ENCODE measurements around the gene SSTR4. TPM values are rescaled to one million over a fixed set of nuclear protein-coding genes. Genes with fewer than 3 reads are reported as not detected.
"Not testable (repeated sequence)": the region's sequence is repeated elsewhere in the genome, so short reads cannot be mapped to it uniquely, and the experiment has no call there.

The SSTR4 gene
- total RNA-seq: not detected
- polyA plus RNA-seq (ENCODE audit: insufficient read depth in 1 of 8, insufficient read length in 8 of 8, low replicate concordance in 1 of 8): under 1 TPM in 2 of 8 donors, not detected in 6; 0.12 to 0.17 TPM
- long read RNA-seq, donor 1: 0 reads
- long read RNA-seq, donor 2: 0 reads
- long read RNA-seq, donor 3: 0 reads
- long read RNA-seq, donor 4: 0 reads
- long read RNA-seq, donor 5: 0 reads
- long read RNA-seq, donor 6, partial matches to known transcripts: 0 of 1 reads
- long read RNA-seq, donor 6, other reads (novel, unspliced or antisense): 0 of 1 reads
- long read RNA-seq, donor 7: 0 reads
- long read RNA-seq, donor 8: 0 reads
- long read RNA-seq, donor 9: 0 reads
- long read RNA-seq, donor 10: 0 reads
- long read RNA-seq, donor 11: 0 reads

DNA sequence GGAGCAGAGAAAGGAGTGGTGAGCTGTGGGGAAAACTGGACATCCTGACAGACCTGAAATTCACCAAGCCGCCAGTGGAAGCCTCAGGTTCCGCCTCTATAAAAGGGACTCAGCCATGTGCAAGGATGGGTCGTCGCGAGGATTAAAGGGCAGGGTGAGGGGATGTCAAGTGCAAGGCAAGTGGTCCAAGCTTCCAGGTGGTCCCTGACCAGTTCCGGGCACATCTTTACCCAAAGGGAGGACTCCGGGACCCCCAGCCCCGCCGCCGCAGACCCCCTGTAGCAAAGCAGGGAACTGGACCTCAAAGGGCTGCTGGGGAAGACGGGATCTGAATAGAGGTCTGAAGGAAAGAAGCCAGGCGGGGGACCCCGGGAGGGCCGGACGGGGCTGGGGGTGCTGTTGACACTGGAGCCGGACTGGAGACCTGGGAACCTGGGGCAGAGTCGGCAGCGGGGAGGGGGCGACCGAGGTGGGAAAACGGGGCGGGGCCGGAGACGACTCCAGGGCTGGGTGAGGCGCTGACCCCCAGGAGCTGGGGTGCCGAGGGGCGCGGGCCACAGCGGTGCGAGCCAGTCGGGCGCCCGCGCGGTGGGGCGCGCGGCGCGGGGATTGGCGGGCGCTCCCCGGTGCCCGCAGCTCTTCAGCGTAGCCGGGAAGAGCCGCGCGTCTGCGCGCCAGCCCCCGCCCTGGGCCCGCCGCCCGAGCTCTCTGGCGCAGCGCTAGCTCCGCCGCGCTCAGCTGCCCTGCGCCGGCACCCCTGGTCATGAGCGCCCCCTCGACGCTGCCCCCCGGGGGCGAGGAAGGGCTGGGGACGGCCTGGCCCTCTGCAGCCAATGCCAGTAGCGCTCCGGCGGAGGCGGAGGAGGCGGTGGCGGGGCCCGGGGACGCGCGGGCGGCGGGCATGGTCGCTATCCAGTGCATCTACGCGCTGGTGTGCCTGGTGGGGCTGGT lies at the start of gene SSTR4:
SSTR4 (plus strand) TSS at position 592 of the 951 bp plus-strand sequence; CDS start at position 764, 172 bp downstream.
- H3K27me3 ChIP-seq (ENCODE audit: control insufficient read depth, insufficient read depth, low read length): peaks cover 46% of the 10 kb centered on the region
- 15% methylated on average over 83 of the region's 83 CpGs for WGBS (ENCODE audit: insufficient coverage)
- H3K9me3 ChIP-seq (replicated peaks; ENCODE audit: control insufficient read depth, low read depth, low read length): no peaks in the 10 kb centered on the region
- H3K4me3 ChIP-seq (ENCODE audit: low read length): no peak within 1 kb of the TSS
- peaks cover 8% of the 10 kb centered on the region for H3K4me1 ChIP-seq (ENCODE audit: control insufficient read depth, insufficient read depth, low read length)
- no peaks in the 10 kb centered on the region for H3K36me3 ChIP-seq (ENCODE audit: control insufficient read depth, insufficient read depth, low read length)
- H3K27ac ChIP-seq (ENCODE audit: low read length): no peak within 1 kb of the TSS
- no peak for DNase-seq

- H3K4me1 ChIP-seq (ENCODE audit: control insufficient read depth, insufficient read depth, low read length): peaks cover 11% of the 10 kb centered on the region
- H3K4me3 ChIP-seq (ENCODE audit: low read length): no peak overlapping the region
- H3K27ac ChIP-seq (ENCODE audit: low read length): no peak overlapping the region
- no peaks in the 10 kb centered on the region for H3K36me3 ChIP-seq (ENCODE audit: control insufficient read depth, insufficient read depth, low read length)
- no CpG with 5 or more reads among the region's 1 CpG for WGBS (ENCODE audit: insufficient coverage)
- no peak for DNase-seq
- no peaks in the 10 kb centered on the region for H3K9me3 ChIP-seq (replicated peaks; ENCODE audit: control insufficient read depth, low read depth, low read length)
- H3K27me3 ChIP-seq (ENCODE audit: control insufficient read depth, insufficient read depth, low read length): no peaks in the 10 kb centered on the region
Observed at GRCh38 chr20:22986601-22987000, 48.5 kb upstream of the SSTR4 start.

GRCh38 chr20:22991424-22991823 lies 43.7 kb upstream of the SSTR4 start:
- not testable (repeated sequence) for H3K4me3 ChIP-seq (ENCODE audit: low read length); H3K36me3 ChIP-seq (ENCODE audit: control insufficient read depth, insufficient read depth, low read length); H3K27ac ChIP-seq (ENCODE audit: low read length); H3K9me3 ChIP-seq (replicated peaks; ENCODE audit: control insufficient read depth, low read depth, low read length); DNase-seq; H3K27me3 ChIP-seq (ENCODE audit: control insufficient read depth, insufficient read depth, low read length); H3K4me1 ChIP-seq (ENCODE audit: control insufficient read depth, insufficient read depth, low read length)
- no CpG with 5 or more reads among the region's 3 CpGs for WGBS (ENCODE audit: insufficient coverage)

DNA sequence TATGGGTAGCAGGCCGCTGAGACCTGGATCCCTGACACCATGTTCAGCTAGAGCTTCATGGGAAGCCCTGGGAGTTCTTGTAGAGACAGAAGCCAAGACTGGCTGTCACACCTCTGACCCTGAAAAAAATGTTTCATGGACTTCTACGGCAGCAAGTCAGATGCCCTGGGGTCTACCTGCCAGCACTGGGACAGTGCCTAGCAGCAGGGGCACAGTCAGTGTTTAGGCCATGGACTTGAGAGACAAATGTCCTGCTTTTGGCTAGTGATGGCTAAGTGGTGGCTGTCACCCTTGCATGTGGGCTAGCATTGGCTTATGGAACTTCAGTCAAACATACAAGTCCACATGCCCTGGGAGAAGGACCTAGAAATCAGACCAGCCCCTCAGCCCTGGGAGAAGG lies 41.3 kb upstream of the SSTR4 start:
- H3K9me3 ChIP-seq (replicated peaks; ENCODE audit: control insufficient read depth, low read depth, low read length): peaks cover 4% of the 10 kb centered on the region
- no peak overlapping the region for H3K4me3 ChIP-seq (ENCODE audit: low read length)
- DNase-seq: no peak
- 100% methylated on average over 2 of the region's 2 CpGs for WGBS (ENCODE audit: insufficient coverage)
- no peaks in the 10 kb centered on the region for H3K27me3 ChIP-seq (ENCODE audit: control insufficient read depth, insufficient read depth, low read length)
- no peak overlapping the region for H3K27ac ChIP-seq (ENCODE audit: low read length)
- no peaks in the 10 kb centered on the region for H3K4me1 ChIP-seq (ENCODE audit: control insufficient read depth, insufficient read depth, low read length)
- H3K36me3 ChIP-seq (ENCODE audit: control insufficient read depth, insufficient read depth, low read length): no peaks in the 10 kb centered on the region

- no peak for DNase-seq
- H3K27me3 ChIP-seq (ENCODE audit: control insufficient read depth, insufficient read depth, low read length): no peaks in the 10 kb centered on the region
- no peaks in the 10 kb centered on the region for H3K4me1 ChIP-seq (ENCODE audit: control insufficient read depth, insufficient read depth, low read length)
- H3K27ac ChIP-seq (ENCODE audit: low read length): no peak overlapping the region
- peaks cover 4% of the 10 kb centered on the region for H3K9me3 ChIP-seq (replicated peaks; ENCODE audit: control insufficient read depth, low read depth, low read length)
- WGBS (ENCODE audit: insufficient coverage): no CpG with 5 or more reads among the region's 1 CpG
- H3K36me3 ChIP-seq (ENCODE audit: control insufficient read depth, insufficient read depth, low read length): no peaks in the 10 kb centered on the region
- no peak overlapping the region for H3K4me3 ChIP-seq (ENCODE audit: low read length)
Observed at GRCh38 chr20:22995923-22996322, 39.2 kb upstream of the SSTR4 start.

DNA sequence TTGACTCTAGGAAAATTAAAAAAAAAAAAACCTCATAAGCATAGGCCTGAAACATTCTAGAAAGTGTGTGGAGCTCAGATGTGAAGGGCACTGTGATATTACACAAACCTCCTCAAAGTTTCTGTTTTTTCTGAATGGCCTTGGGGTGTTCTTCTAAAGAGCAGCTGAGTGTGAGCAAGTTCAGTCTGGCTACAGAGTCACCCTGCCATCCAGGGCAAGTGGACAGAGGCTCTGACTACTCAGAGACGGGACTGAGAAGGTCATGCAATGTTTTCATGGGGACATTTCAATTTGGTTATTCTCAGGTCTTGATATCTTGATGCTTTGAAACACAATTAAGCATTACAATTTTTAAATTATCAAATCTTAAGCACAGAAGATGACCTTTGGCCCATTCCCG lies 36.6 kb upstream of the SSTR4 start:
- no peaks in the 10 kb centered on the region for H3K36me3 ChIP-seq (ENCODE audit: control insufficient read depth, insufficient read depth, low read length)
- no peak overlapping the region for H3K4me3 ChIP-seq (ENCODE audit: low read length)
- no peaks in the 10 kb centered on the region for H3K4me1 ChIP-seq (ENCODE audit: control insufficient read depth, insufficient read depth, low read length)
- no peak for DNase-seq
- WGBS (ENCODE audit: insufficient coverage): no CpG with 5 or more reads among the region's 2 CpGs
- H3K27ac ChIP-seq (ENCODE audit: low read length): no peak overlapping the region
- H3K9me3 ChIP-seq (replicated peaks; ENCODE audit: control insufficient read depth, low read depth, low read length): peaks cover under 1% of the 10 kb centered on the region
- H3K27me3 ChIP-seq (ENCODE audit: control insufficient read depth, insufficient read depth, low read length): no peaks in the 10 kb centered on the region

DNA sequence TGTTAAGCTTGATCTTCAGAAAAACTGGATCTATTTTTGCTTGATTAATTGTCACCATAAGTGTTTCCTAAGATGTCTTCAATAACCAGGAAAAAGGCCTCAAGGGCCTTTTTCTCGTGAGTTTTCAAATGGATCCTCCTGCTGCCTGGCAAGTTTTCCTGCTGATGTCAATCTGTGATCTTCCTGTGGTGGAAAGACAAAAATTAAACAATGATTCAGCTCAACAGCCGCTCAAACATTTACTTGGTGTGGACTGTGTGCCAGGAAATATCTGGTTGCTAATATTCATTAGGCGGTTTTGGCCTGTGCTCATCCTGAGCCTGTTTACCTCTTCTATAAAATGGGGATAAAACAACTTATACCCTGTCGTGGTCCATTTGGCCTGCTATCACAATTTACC lies 35.4 kb upstream of the SSTR4 start:
- H3K4me1 ChIP-seq (ENCODE audit: control insufficient read depth, insufficient read depth, low read length): no peaks in the 10 kb centered on the region
- peak; percentile 19 for DNase-seq
- H3K27me3 ChIP-seq (ENCODE audit: control insufficient read depth, insufficient read depth, low read length): no peaks in the 10 kb centered on the region
- H3K36me3 ChIP-seq (ENCODE audit: control insufficient read depth, insufficient read depth, low read length): no peaks in the 10 kb centered on the region
- H3K4me3 ChIP-seq (ENCODE audit: low read length): no peak overlapping the region
- no peak overlapping the region for H3K27ac ChIP-seq (ENCODE audit: low read length)
- 53% methylated on average over 2 of the region's 4 CpGs for WGBS (ENCODE audit: insufficient coverage)
- H3K9me3 ChIP-seq (replicated peaks; ENCODE audit: control insufficient read depth, low read depth, low read length): no peaks in the 10 kb centered on the region

GRCh38 chr20:23000232-23000947 lies 34.7 kb upstream of the SSTR4 start:
- H3K4me3 ChIP-seq (ENCODE audit: low read length): no peak overlapping the region
- no peaks in the 10 kb centered on the region for H3K4me1 ChIP-seq (ENCODE audit: control insufficient read depth, insufficient read depth, low read length)
- WGBS (ENCODE audit: insufficient coverage): 60% methylated on average over 2 of the region's 6 CpGs
- no peak overlapping the region for H3K27ac ChIP-seq (ENCODE audit: low read length)
- no peak for DNase-seq
- H3K27me3 ChIP-seq (ENCODE audit: control insufficient read depth, insufficient read depth, low read length): no peaks in the 10 kb centered on the region
- H3K36me3 ChIP-seq (ENCODE audit: control insufficient read depth, insufficient read depth, low read length): no peaks in the 10 kb centered on the region
- no peaks in the 10 kb centered on the region for H3K9me3 ChIP-seq (replicated peaks; ENCODE audit: control insufficient read depth, low read depth, low read length)

DNA sequence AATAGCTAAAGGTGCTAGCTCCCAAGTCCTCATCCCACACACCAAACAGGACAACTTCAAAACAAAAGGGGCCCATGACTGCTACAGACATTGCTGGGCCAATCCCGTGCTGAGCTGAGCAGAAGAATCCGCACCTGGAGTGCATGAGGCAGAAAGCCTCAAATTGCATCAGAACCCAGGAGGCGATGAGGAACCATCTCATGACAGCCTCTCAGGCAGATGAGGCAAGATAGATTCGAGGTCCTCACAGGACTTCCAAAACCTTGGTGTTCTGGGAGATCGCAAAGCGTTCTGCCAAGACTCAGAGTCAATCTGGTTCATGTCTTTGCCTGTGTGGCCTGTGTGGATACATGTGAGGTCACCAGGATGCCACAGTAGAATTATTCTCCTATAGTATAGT lies 32.8 kb upstream of the SSTR4 start:
- WGBS (ENCODE audit: insufficient coverage): 70% methylated on average over 3 of the region's 6 CpGs
- Histone ChIP-seq H3K36me3 (ENCODE audit: control insufficient read depth, insufficient read depth, low read length) (no peaks in the 10 kb centered on the region), H3K27ac (ENCODE audit: low read length) (no peak overlapping the region), H3K4me1 (ENCODE audit: control insufficient read depth, insufficient read depth, low read length) (no peaks in the 10 kb centered on the region), H3K4me3 (ENCODE audit: low read length) (no peak overlapping the region), H3K9me3 (replicated peaks; ENCODE audit: control insufficient read depth, low read depth, low read length) (no peaks in the 10 kb centered on the region), H3K27me3 (ENCODE audit: control insufficient read depth, insufficient read depth, low read length) (no peaks in the 10 kb centered on the region)
- DNase-seq: no peak

All from muscle of leg (tissue), 16 donors.